ENCODE results near the gene TMOD1.

- TF ChIP-seq PREB (CRISPR knock-in tag; IDR thresholded peaks at IDR 0.05; ENCODE audit: borderline replicate concordance) (no peak), CTCF (IDR thresholded peaks at IDR 0.05) (no peak), RORB (CRISPR knock-in tag; IDR thresholded peaks at IDR 0.05) (no peak), NR3C1 (CRISPR knock-in tag; conservative IDR thresholded peaks at IDR 0.05; ENCODE audit: low read depth) (no peak), NFYB (CRISPR knock-in tag; conservative IDR thresholded peaks at IDR 0.05; ENCODE audit: low read depth) (no peak), CBFB (CRISPR knock-in tag; IDR thresholded peaks at IDR 0.05; ENCODE audit: low read depth) (no peak)
These were observed 56.2 kb downstream of the TMOD1 start for GRCh38 chr9:97557606-97558095.

Data from WTC11 (cell line).